ENCODE results near the gene GABARAP. TPM values are rescaled to one million over a fixed set of nuclear protein-coding genes. Genes with fewer than 3 reads are reported as not detected.

The GABARAP gene
- total and polyA plus RNA-seq, 2 experiments from 2014 or later: 327 to 1,031 TPM

GRCh38 chr17:7225711-7226331 is 16.4 kb downstream of the GABARAP start:
- no peak for DNase-seq (ENCODE audit: low spot score)
- no peaks in the 10 kb centered on the region for H3K9me2 ChIP-seq (replicated peaks; ENCODE audit: insufficient read depth)
- no peak overlapping the region for H3K4me2 ChIP-seq
- H3K9me3 ChIP-seq (ENCODE audit: low read depth): no peaks in the 10 kb centered on the region
- TF ChIP-seq EZH2phosphoT487 (IDR thresholded peaks at IDR 0.05; ENCODE audit: low read depth, severe bottlenecking, unreplicated experiment): no peak
- TF ChIP-seq CTCF (IDR thresholded peaks at IDR 0.05; ENCODE audit: poor library complexity): no peak
- TF ChIP-seq EZH2 (IDR thresholded peaks at IDR 0.05; ENCODE audit: borderline replicate concordance): no peak
- H3K27ac ChIP-seq: no peak overlapping the region
- H4K20me1 ChIP-seq (ENCODE audit: insufficient read depth, poor library complexity, severe bottlenecking): peaks cover 18% of the 10 kb centered on the region
- H3K79me2 ChIP-seq: peaks cover 38% of the 10 kb centered on the region
- H3K4me3 ChIP-seq: no peak overlapping the region
- H2AFZ ChIP-seq: no peak overlapping the region
- peaks cover 11% of the 10 kb centered on the region for H3K4me1 ChIP-seq (ENCODE audit: insufficient read depth)
- no peaks in the 10 kb centered on the region for H3K27me3 ChIP-seq
- 92% methylated on average over 16 of the region's 21 CpGs for WGBS (ENCODE audit: low lambda C conversion rate, missing lambda C conversion rate)
- H3K36me3 ChIP-seq (replicated peaks; ENCODE audit: insufficient read depth, low read depth): no peaks in the 10 kb centered on the region

- no peaks in the 10 kb centered on the region for H3K9me2 ChIP-seq (replicated peaks; ENCODE audit: insufficient read depth)
- DNase-seq (ENCODE audit: low spot score): no peak
- H3K27ac ChIP-seq: no peak overlapping the region
- TF ChIP-seq EZH2phosphoT487 (IDR thresholded peaks at IDR 0.05; ENCODE audit: low read depth, severe bottlenecking, unreplicated experiment): no peak
- H3K36me3 ChIP-seq (replicated peaks; ENCODE audit: insufficient read depth, low read depth): no peaks in the 10 kb centered on the region
- WGBS (ENCODE audit: low lambda C conversion rate, missing lambda C conversion rate): 84% methylated on average over 12 of the region's 15 CpGs
- peaks cover 10% of the 10 kb centered on the region for H4K20me1 ChIP-seq (ENCODE audit: insufficient read depth, poor library complexity, severe bottlenecking)
- peaks cover 15% of the 10 kb centered on the region for H3K4me1 ChIP-seq (ENCODE audit: insufficient read depth)
- H2AFZ ChIP-seq: no peak overlapping the region
- H3K4me3 ChIP-seq: no peak overlapping the region
- H3K27me3 ChIP-seq: no peaks in the 10 kb centered on the region
- no peak overlapping the region for H3K4me2 ChIP-seq
- H3K9me3 ChIP-seq (ENCODE audit: low read depth): no peaks in the 10 kb centered on the region
- peaks cover 27% of the 10 kb centered on the region for H3K79me2 ChIP-seq
These were observed 17.6 kb downstream of the GABARAP start for GRCh38 chr17:7224661-7225111.

GRCh38 chr17:7224110-7224509 is 18.1 kb downstream of the GABARAP start:
- H3K27ac ChIP-seq: no peak overlapping the region
- H3K27me3 ChIP-seq: no peaks in the 10 kb centered on the region
- no peak overlapping the region for H2AFZ ChIP-seq
- H3K4me2 ChIP-seq: no peak overlapping the region
- H3K4me1 ChIP-seq (ENCODE audit: insufficient read depth): peaks cover 19% of the 10 kb centered on the region
- H3K79me2 ChIP-seq: peaks cover 25% of the 10 kb centered on the region
- no peaks in the 10 kb centered on the region for H3K9me2 ChIP-seq (replicated peaks; ENCODE audit: insufficient read depth)
- no peak overlapping the region for H3K4me3 ChIP-seq
- no peaks in the 10 kb centered on the region for H3K36me3 ChIP-seq (replicated peaks; ENCODE audit: insufficient read depth, low read depth)
- no peaks in the 10 kb centered on the region for H3K9me3 ChIP-seq (ENCODE audit: low read depth)
- peaks cover 6% of the 10 kb centered on the region for H4K20me1 ChIP-seq (ENCODE audit: insufficient read depth, poor library complexity, severe bottlenecking)
- 93% methylated on average over 10 of the region's 10 CpGs for WGBS (ENCODE audit: low lambda C conversion rate, missing lambda C conversion rate)
- no peak for TF ChIP-seq CTCF (IDR thresholded peaks at IDR 0.05; ENCODE audit: poor library complexity)
- TF ChIP-seq EZH2 (IDR thresholded peaks at IDR 0.05; ENCODE audit: borderline replicate concordance): no peak
- TF ChIP-seq EZH2phosphoT487 (IDR thresholded peaks at IDR 0.05; ENCODE audit: low read depth, severe bottlenecking, unreplicated experiment): no peak
- no peak for DNase-seq (ENCODE audit: low spot score)

- TF ChIP-seq EZH2 (IDR thresholded peaks at IDR 0.05; ENCODE audit: borderline replicate concordance) (no peak), CTCF (IDR thresholded peaks at IDR 0.05; ENCODE audit: poor library complexity) (no peak), EZH2phosphoT487 (IDR thresholded peaks at IDR 0.05; ENCODE audit: low read depth, severe bottlenecking, unreplicated experiment) (no peak)
- Histone ChIP-seq H3K4me3 (no peak overlapping the region), H3K79me2 (peaks cover 26% of the 10 kb centered on the region), H2AFZ (no peak overlapping the region), H3K4me1 (ENCODE audit: insufficient read depth) (peaks cover 23% of the 10 kb centered on the region), H3K27me3 (no peaks in the 10 kb centered on the region), H3K4me2 (no peak overlapping the region), H3K9me2 (replicated peaks; ENCODE audit: insufficient read depth) (no peaks in the 10 kb centered on the region), H3K27ac (no peak overlapping the region), H3K9me3 (ENCODE audit: low read depth) (no peaks in the 10 kb centered on the region), H4K20me1 (ENCODE audit: insufficient read depth, poor library complexity, severe bottlenecking) (peaks cover 4% of the 10 kb centered on the region), H3K36me3 (replicated peaks; ENCODE audit: insufficient read depth, low read depth) (no peaks in the 10 kb centered on the region)
- 88% methylated on average over 4 of the region's 4 CpGs for WGBS (ENCODE audit: low lambda C conversion rate, missing lambda C conversion rate)
- DNase-seq (ENCODE audit: low spot score): no peak
These were observed 18.9 kb downstream of the GABARAP start for GRCh38 chr17:7223375-7223774.

Measured in hepatocyte (in vitro differentiated cells).